Vagina (tissue), 2 donors: Measurements from ENCODE around the gene CEP104. TPM values are rescaled to one million over a fixed set of nuclear protein-coding genes. Genes with fewer than 3 reads are reported as not detected.

Source experiments
- DNase-seq, 2 donors: peaks; one replicate each; pipeline ENCODE4 v3.0.0-alpha.2; 2017; ENCODE audit errors: extremely low spot score in 2 of 2
- H3K27ac ChIP-seq: fragments of 200-600 bp; sonication (generic); one replicate; pipeline ENCODE4 v1.5.1; 2019
- H3K27me3 ChIP-seq: fragments of 200-600 bp; sonication (generic); one replicate; pipeline ENCODE4 v1.5.1; 2019
- H3K36me3 ChIP-seq, 2 donors: fragments of 200-600 bp; sonication (generic); one replicate each; pipeline ENCODE4 v1.5.1; 2017 to 2019
- H3K4me1 ChIP-seq: fragments of 200-600 bp; sonication (generic); one replicate; pipeline ENCODE4 v1.5.1; 2019
- H3K4me3 ChIP-seq, 2 donors: fragments of 200-600 bp; sonication (generic); 1 replicate in 1 of 2; 2 replicates in 1 of 2; pipeline ENCODE4 v1.5.1; 2016 to 2019
- H3K9me3 ChIP-seq: fragments of 200-600 bp; sonication (generic); one replicate; pipeline ENCODE4 v1.5.1; 2019
- CTCF ChIP-seq, 3 experiments: fragments of 450-650 bp in 2 of 3; fragments of 200-600 bp in 1 of 3; sonication (generic) in 1 of 3; IDR thresholded peaks; one replicate each; pipeline ENCODE4 v1.5.1; 2017 to 2019; ENCODE audit warnings: antibody characterized with exemption in 3 of 3, mild to moderate bottlenecking in 2 of 3, moderate library complexity in 2 of 3
- POLR2A ChIP-seq, 2 donors: fragments of 450-650 bp; IDR thresholded peaks; one replicate each; pipeline ENCODE4 v1.6.1; 2017; ENCODE audit warnings: antibody characterized with exemption in 2 of 2, mild to moderate bottlenecking in 2 of 2, moderate library complexity in 2 of 2
- POLR2AphosphoS5 ChIP-seq, 2 donors: sonication (generic); formaldehyde crosslinking; IDR thresholded peaks; one replicate each; pipeline ENCODE4 v1.9.0; 2017; ENCODE audit warnings: antibody characterized with exemption in 2 of 2, mild to moderate bottlenecking in 2 of 2, low read depth in 1 of 2; ENCODE audit not compliant: insufficient read depth in 1 of 2
- intact Hi-C: fragments of 100-400 bp; cut with DNase I; formaldehyde crosslinking; loops from one replicate; pipeline ENCODE4 v1.15.1; 2023
- total RNA-seq: library from RNA; depleted of rRNA; stranded (reverse); fragments of >200 nt; gene quantifications from one replicate; pipeline ENCODE4 v1.2.3, GENCODE V29; 2016

The CEP104 gene
- total RNA-seq, 1 donor from 2014 or later, result 62.9 TPM

- intact Hi-C loops, result no loop called here
- Histone ChIP-seq H3K4me3 (no peak overlapping the region), H3K27me3 (no peaks in the 10 kb centered on the region), H3K9me3 (no peaks in the 10 kb centered on the region), H3K27ac (no peak overlapping the region), H3K36me3 (peaks cover 0 to 66% of the 10 kb centered on the region in 2 donors), H3K4me1 (no peaks in the 10 kb centered on the region)
- no peak for TF ChIP-seq CTCF (IDR thresholded peaks at IDR 0.05)
- no peak for TF ChIP-seq POLR2AphosphoS5 (IDR thresholded peaks at IDR 0.05; ENCODE audit: insufficient read depth in 1 of 2, low read depth in 1 of 2)
- TF ChIP-seq POLR2A (IDR thresholded peaks at IDR 0.05), result no peak
- no peak for DNase-seq
These were observed 15.5 kb upstream of the CEP104 start for GRCh38 chr1:3872546-3872945.

GRCh38 chr1:3871451-3871805, 14.4 kb upstream of the CEP104 start:
- peaks cover 0 to 72% of the 10 kb centered on the region in 2 donors for H3K36me3 ChIP-seq
- intact Hi-C loops, result no loop called here
- no peaks in the 10 kb centered on the region for H3K4me1 ChIP-seq
- TF ChIP-seq POLR2A (IDR thresholded peaks at IDR 0.05) (no peak), POLR2AphosphoS5 (IDR thresholded peaks at IDR 0.05; ENCODE audit: insufficient read depth in 1 of 2, low read depth in 1 of 2) (no peak), CTCF (IDR thresholded peaks at IDR 0.05) (no peak)
- no peak overlapping the region for H3K4me3 ChIP-seq
- H3K27ac ChIP-seq, result no peak overlapping the region
- no peak for DNase-seq
- no peaks in the 10 kb centered on the region for H3K9me3 ChIP-seq
- H3K27me3 ChIP-seq, result no peaks in the 10 kb centered on the region

- intact Hi-C loops, result no loop called here
- Histone ChIP-seq H3K4me3 (no peak overlapping the region), H3K27me3 (no peaks in the 10 kb centered on the region), H3K27ac (no peak overlapping the region), H3K4me1 (no peaks in the 10 kb centered on the region), H3K9me3 (no peaks in the 10 kb centered on the region), H3K36me3 (peaks cover 0 to 57% of the 10 kb centered on the region in 2 donors)
- no peak for DNase-seq
- TF ChIP-seq CTCF (IDR thresholded peaks at IDR 0.05) (no peak), POLR2A (IDR thresholded peaks at IDR 0.05) (no peak), POLR2AphosphoS5 (IDR thresholded peaks at IDR 0.05; ENCODE audit: insufficient read depth in 1 of 2, low read depth in 1 of 2) (no peak)
These were observed 12.8 kb upstream of the CEP104 start for GRCh38 chr1:3869751-3870301.

GRCh38 chr1:3868464-3869006, 11.5 kb upstream of the CEP104 start:
- Histone ChIP-seq H3K9me3 (no peaks in the 10 kb centered on the region), H3K4me1 (no peaks in the 10 kb centered on the region), H3K4me3 (no peak overlapping the region), H3K27me3 (no peaks in the 10 kb centered on the region), H3K27ac (no peak overlapping the region), H3K36me3 (peaks cover 0 to 52% of the 10 kb centered on the region in 2 donors)
- no peak for TF ChIP-seq CTCF (IDR thresholded peaks at IDR 0.05)
- TF ChIP-seq POLR2AphosphoS5 (IDR thresholded peaks at IDR 0.05; ENCODE audit: insufficient read depth in 1 of 2, low read depth in 1 of 2), result no peak
- intact Hi-C loops, result no loop called here
- DNase-seq, result no peak

GRCh38 chr1:3865606-3866160, 8.7 kb upstream of the CEP104 start:
- Histone ChIP-seq H3K36me3 (peaks cover 0 to 27% of the 10 kb centered on the region in 2 donors), H3K9me3 (no peaks in the 10 kb centered on the region), H3K4me1 (no peaks in the 10 kb centered on the region), H3K4me3 (no peak overlapping the region), H3K27me3 (no peaks in the 10 kb centered on the region), H3K27ac (no peak overlapping the region)
- no peak for DNase-seq
- TF ChIP-seq POLR2A (IDR thresholded peaks at IDR 0.05) (no peak), POLR2AphosphoS5 (IDR thresholded peaks at IDR 0.05; ENCODE audit: insufficient read depth in 1 of 2, low read depth in 1 of 2) (no peak)
- intact Hi-C loops, result no loop called here
